GM12878 (cell line): ENCODE measurements around the gene SIGLEC11. TPM values are rescaled to one million over a fixed set of nuclear protein-coding genes. Genes with fewer than 3 reads are reported as not detected.

Experiments used
- HSF1 ChIP-seq: fragments of 150-350 bp; IDR thresholded peaks from 2 replicates; pipeline ENCODE4 v1.6.1; 2014; ENCODE audit warnings: mild to moderate bottlenecking, low read depth, low read length
- KDM1A ChIP-seq: fragments of 200-600 bp; sonication (generic); IDR thresholded peaks from 2 replicates; pipeline ENCODE4 v1.6.1; 2016; ENCODE audit warnings: borderline replicate concordance
- NRF1 ChIP-seq: conservative IDR thresholded peaks from 2 replicates; pipeline ENCODE4 v1.6.1; 2011; ENCODE audit warnings: mild to moderate bottlenecking, low read depth, low read length, improper control_type of control experiment
- PBX3 ChIP-seq: IDR thresholded peaks from 2 replicates; pipeline ENCODE4 v1.6.1; 2011; ENCODE audit warnings: mild to moderate bottlenecking, low read depth, low read length, moderate library complexity; ENCODE audit not compliant: insufficient replicate concordance
- POLR2AphosphoS2 ChIP-seq: IDR thresholded peaks from 2 replicates; pipeline ENCODE4 v1.6.1; 2011; ENCODE audit warnings: low read depth, mild to moderate bottlenecking, low read length, improper control_type of control experiment, moderate library complexity
- RCOR1 ChIP-seq: conservative IDR thresholded peaks from 2 replicates; pipeline ENCODE4 v1.6.1; 2012; ENCODE audit warnings: low read depth, low read length, improper control_type of control experiment
- RUNX3 ChIP-seq: IDR thresholded peaks from 2 replicates; pipeline ENCODE4 v1.6.1; 2012; ENCODE audit warnings: low read length, inconsistent platforms
- STAT3 ChIP-seq: IDR thresholded peaks from 2 replicates; pipeline ENCODE4 v1.6.1; 2011; ENCODE audit warnings: low read depth, low read length, improper control_type of control experiment
- WRNIP1 ChIP-seq: IDR thresholded peaks from 2 replicates; pipeline ENCODE4 v1.6.1; 2011; ENCODE audit warnings: low read depth, low read length, improper control_type of control experiment, borderline replicate concordance
- ZBTB40 ChIP-seq: fragments of 450-650 bp; IDR thresholded peaks from 2 replicates; pipeline ENCODE4 v1.6.1; 2016; ENCODE audit warnings: mild to moderate bottlenecking, moderate library complexity, borderline replicate concordance
- polyA plus RNA-seq, 11 experiments: library from polyadenylated mRNA; depleted of rRNA in 4 of 11; unstranded in 6 of 11; stranded (reverse) in 5 of 11; fragments of >200 nt; fragmentation: Nextera tagmentation in 4 of 11; fragmentation: Illumina TruSeq in 1 of 11; extraction: Ambion mirVana in 4 of 11; extraction: Trizol in 1 of 11; gene quantifications; 1 replicate in 1 of 11; 2 replicates in 10 of 11; pipeline versions ENCODE4 v1.2.1 to v1.2.3, GENCODE V29; 2011 to 2016; ENCODE audit warnings: inconsistent platforms in 2 of 11, missing spikeins in 2 of 11, low read depth in 1 of 11
- total RNA-seq, 4 experiments: library from RNA; depleted of rRNA in 3 of 4; stranded (reverse); fragments of >200 nt in 3 of 4; fragmentation: Illumina TruSeq in 1 of 4; extraction: Trizol in 1 of 4; gene quantifications; 2 replicates each; pipeline versions ENCODE4 v1.2.1 to v1.2.3, GENCODE V29; 2013 to 2021
- TF ChIP-seq, protein P1 (sequence below): fragments of 450-650 bp; IDR thresholded peaks from 2 replicates; pipeline ENCODE4 v1.6.1; 2017; ENCODE audit warnings: mild to moderate bottlenecking, moderate library complexity
- TF ChIP-seq, protein P2 (sequence below): fragments of 450-650 bp; IDR thresholded peaks from 2 replicates; pipeline ENCODE4 v1.6.1; 2017; ENCODE audit warnings: antibody characterized with exemption, mild to moderate bottlenecking, moderate library complexity

The SIGLEC11 gene
- total and polyA plus RNA-seq, 10 of the 15 experiments (the other 5 are each of a cell fraction or from before 2014, with no cell fraction given), result not detected

DNA sequence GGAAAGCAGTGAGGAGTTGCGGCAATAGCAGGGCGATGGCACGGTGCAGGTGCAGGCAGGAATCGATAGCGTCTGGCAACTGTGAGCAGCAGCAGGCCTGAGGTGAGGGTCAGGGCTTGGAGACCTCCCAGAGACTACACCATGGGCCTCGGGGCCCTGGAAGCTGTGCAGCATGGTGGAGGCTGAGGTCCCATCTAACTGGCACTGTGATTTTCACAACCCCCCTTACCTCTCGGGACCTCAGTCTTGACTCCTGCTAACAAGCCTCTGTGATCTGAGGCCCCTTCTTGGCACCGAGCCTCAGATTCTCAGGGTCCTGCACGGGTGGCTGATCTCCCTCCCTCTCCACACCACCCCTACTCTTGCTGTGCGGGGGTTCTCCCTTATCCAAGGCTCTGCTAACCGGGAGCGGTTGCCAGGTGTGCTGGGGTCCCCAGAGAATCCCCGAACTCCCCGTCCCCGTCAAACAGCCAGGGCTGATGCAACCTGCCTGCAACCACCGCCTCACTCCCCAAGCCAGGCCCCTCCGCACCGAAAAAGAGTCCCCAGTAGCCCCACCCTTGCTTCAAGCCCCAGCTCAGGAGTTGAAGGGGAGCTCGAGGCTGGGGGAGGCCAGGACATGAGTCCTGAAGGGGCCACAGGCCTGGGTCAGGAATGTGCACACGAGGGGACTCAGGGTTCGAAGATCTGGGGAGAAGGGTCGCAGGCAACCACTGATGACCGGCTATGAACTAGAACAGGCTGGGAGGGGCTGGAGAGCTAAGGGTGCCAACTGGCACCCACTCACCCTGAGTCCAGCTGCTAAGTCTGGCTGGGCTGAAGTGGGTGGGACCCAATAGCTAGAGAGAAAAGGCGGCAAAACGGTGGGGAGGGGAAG lies 36.7 kb downstream of the SIGLEC11 start (continued):
- no peak for TF ChIP-seq HSF1
- no peak for TF ChIP-seq STAT3
- TF ChIP-seq RCOR1, result no peak
- TF ChIP-seq PBX3, result peak; percentile 81
- peak; percentile 73 for TF ChIP-seq RUNX3
- no peak for TF ChIP-seq KDM1A
- TF ChIP-seq POLR2AphosphoS2, result 0 out of 2 replicates have a peak, but pooled peaks have one; percentile 29
- TF ChIP-seq NRF1, result no peak
- TF ChIP-seq, protein P1, sequence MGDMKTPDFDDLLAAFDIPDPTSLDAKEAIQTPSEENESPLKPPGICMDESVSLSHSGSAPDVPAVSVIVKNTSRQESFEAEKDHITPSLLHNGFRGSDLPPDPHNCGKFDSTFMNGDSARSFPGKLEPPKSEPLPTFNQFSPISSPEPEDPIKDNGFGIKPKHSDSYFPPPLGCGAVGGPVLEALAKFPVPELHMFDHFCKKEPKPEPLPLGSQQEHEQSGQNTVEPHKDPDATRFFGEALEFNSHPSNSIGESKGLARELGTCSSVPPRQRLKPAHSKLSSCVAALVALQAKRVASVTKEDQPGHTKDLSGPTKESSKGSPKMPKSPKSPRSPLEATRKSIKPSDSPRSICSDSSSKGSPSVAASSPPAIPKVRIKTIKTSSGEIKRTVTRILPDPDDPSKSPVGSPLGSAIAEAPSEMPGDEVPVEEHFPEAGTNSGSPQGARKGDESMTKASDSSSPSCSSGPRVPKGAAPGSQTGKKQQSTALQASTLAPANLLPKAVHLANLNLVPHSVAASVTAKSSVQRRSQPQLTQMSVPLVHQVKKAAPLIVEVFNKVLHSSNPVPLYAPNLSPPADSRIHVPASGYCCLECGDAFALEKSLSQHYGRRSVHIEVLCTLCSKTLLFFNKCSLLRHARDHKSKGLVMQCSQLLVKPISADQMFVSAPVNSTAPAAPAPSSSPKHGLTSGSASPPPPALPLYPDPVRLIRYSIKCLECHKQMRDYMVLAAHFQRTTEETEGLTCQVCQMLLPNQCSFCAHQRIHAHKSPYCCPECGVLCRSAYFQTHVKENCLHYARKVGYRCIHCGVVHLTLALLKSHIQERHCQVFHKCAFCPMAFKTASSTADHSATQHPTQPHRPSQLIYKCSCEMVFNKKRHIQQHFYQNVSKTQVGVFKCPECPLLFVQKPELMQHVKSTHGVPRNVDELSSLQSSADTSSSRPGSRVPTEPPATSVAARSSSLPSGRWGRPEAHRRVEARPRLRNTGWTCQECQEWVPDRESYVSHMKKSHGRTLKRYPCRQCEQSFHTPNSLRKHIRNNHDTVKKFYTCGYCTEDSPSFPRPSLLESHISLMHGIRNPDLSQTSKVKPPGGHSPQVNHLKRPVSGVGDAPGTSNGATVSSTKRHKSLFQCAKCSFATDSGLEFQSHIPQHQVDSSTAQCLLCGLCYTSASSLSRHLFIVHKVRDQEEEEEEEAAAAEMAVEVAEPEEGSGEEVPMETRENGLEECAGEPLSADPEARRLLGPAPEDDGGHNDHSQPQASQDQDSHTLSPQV, result no peak
- no peak for TF ChIP-seq WRNIP1
- TF ChIP-seq ZBTB40, result no peak
- TF ChIP-seq, protein P2, sequence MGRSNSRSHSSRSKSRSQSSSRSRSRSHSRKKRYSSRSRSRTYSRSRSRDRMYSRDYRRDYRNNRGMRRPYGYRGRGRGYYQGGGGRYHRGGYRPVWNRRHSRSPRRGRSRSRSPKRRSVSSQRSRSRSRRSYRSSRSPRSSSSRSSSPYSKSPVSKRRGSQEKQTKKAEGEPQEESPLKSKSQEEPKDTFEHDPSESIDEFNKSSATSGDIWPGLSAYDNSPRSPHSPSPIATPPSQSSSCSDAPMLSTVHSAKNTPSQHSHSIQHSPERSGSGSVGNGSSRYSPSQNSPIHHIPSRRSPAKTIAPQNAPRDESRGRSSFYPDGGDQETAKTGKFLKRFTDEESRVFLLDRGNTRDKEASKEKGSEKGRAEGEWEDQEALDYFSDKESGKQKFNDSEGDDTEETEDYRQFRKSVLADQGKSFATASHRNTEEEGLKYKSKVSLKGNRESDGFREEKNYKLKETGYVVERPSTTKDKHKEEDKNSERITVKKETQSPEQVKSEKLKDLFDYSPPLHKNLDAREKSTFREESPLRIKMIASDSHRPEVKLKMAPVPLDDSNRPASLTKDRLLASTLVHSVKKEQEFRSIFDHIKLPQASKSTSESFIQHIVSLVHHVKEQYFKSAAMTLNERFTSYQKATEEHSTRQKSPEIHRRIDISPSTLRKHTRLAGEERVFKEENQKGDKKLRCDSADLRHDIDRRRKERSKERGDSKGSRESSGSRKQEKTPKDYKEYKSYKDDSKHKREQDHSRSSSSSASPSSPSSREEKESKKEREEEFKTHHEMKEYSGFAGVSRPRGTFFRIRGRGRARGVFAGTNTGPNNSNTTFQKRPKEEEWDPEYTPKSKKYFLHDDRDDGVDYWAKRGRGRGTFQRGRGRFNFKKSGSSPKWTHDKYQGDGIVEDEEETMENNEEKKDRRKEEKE, result no peak
